ENCODE measurements around the gene ERI2.

Gene ERI2

DNA sequence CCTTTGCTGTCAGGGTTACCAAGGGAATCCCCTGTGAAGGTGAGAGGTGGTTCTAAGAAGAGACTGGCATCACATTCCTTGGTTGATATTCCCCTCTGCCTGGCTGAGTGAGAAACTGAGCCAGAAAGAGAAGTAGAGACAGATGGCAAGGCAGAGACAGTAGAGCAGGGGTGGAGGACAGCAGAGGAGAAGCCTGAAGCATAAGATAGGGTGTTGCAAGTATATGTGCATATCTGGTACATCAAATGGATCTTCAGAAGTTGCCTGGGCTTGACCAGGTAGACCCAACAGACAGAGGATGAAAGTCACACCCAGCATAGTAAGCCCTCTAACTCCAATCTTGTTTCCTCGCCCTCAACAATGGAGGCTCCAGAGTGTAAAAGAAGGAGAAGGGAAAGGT is 56.8 kb downstream of the ERI2 start:
- TF ChIP-seq, protein P1, sequence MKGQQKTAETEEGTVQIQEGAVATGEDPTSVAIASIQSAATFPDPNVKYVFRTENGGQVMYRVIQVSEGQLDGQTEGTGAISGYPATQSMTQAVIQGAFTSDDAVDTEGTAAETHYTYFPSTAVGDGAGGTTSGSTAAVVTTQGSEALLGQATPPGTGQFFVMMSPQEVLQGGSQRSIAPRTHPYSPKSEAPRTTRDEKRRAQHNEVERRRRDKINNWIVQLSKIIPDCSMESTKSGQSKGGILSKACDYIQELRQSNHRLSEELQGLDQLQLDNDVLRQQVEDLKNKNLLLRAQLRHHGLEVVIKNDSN (IDR thresholded peaks at IDR 0.05) = no peak
- no peak for TF ChIP-seq FOXM1 (IDR thresholded peaks at IDR 0.05; ENCODE audit: borderline replicate concordance, low read depth)

DNA sequence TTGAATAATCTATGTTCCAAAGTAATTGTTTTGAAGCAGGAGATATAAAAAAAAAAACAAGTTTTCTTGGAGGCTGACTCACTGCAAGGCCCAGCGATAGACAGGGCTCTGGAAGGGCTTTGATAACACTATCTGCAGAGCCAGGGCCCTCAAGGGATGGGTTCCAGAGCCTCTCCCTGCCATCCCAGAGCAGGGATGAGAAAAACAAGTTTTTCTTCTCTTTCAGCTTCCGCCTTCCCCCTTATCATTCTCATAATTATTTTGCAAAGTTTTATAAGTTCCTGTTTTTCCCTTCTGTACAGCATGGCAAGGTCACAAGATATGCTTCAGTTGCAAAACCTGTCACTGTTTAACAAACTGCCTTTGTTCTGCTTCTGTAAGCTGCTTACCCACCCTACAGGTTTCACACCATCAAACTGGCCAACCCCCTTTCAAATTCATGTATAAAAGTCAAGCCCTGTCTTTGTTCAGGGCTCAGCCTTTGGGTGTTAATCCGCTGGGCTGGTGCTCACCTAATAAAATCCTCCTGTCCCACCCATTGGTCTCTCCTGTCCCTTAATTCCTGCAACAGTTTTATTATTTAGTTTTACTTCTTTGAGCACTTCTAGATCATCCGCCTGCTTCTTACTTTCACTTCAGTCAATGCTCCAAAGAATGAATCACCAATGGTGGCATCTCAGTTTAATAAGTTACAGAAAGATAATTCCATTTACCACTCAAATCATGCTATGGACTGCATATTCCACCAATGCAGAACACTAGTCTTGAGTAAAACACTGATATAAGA is 59.0 kb downstream of the ERI2 start:
- TF ChIP-seq, protein P2, sequence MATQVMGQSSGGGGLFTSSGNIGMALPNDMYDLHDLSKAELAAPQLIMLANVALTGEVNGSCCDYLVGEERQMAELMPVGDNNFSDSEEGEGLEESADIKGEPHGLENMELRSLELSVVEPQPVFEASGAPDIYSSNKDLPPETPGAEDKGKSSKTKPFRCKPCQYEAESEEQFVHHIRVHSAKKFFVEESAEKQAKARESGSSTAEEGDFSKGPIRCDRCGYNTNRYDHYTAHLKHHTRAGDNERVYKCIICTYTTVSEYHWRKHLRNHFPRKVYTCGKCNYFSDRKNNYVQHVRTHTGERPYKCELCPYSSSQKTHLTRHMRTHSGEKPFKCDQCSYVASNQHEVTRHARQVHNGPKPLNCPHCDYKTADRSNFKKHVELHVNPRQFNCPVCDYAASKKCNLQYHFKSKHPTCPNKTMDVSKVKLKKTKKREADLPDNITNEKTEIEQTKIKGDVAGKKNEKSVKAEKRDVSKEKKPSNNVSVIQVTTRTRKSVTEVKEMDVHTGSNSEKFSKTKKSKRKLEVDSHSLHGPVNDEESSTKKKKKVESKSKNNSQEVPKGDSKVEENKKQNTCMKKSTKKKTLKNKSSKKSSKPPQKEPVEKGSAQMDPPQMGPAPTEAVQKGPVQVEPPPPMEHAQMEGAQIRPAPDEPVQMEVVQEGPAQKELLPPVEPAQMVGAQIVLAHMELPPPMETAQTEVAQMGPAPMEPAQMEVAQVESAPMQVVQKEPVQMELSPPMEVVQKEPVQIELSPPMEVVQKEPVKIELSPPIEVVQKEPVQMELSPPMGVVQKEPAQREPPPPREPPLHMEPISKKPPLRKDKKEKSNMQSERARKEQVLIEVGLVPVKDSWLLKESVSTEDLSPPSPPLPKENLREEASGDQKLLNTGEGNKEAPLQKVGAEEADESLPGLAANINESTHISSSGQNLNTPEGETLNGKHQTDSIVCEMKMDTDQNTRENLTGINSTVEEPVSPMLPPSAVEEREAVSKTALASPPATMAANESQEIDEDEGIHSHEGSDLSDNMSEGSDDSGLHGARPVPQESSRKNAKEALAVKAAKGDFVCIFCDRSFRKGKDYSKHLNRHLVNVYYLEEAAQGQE (IDR thresholded peaks at IDR 0.05; ENCODE audit: low read depth) = no peak
- no peak for TF ChIP-seq CEBPB (IDR thresholded peaks at IDR 0.05)
- TF ChIP-seq TAF1 (IDR thresholded peaks at IDR 0.05; ENCODE audit: low read depth) = no peak
- TF ChIP-seq YY1 (IDR thresholded peaks at IDR 0.05; ENCODE audit: low read depth) = no peak
- no peak for TF ChIP-seq TCF12 (IDR thresholded peaks at IDR 0.05; ENCODE audit: low read depth)
- no peak for TF ChIP-seq ZBTB7A (IDR thresholded peaks at IDR 0.05; ENCODE audit: low read depth)
- TF ChIP-seq CREB1 (IDR thresholded peaks at IDR 0.05; ENCODE audit: low read depth) = no peak
- TF ChIP-seq, protein P1 (IDR thresholded peaks at IDR 0.05) = no peak
- TF ChIP-seq TEAD4 (IDR thresholded peaks at IDR 0.05) = no peak
- no peak for TF ChIP-seq RAD21 (IDR thresholded peaks at IDR 0.05; ENCODE audit: low read depth)
- TF ChIP-seq, protein P3, sequence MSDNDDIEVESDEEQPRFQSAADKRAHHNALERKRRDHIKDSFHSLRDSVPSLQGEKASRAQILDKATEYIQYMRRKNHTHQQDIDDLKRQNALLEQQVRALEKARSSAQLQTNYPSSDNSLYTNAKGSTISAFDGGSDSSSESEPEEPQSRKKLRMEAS (IDR thresholded peaks at IDR 0.05) = no peak
- no peak for TF ChIP-seq EP300 (IDR thresholded peaks at IDR 0.05; ENCODE audit: borderline replicate concordance)
- TF ChIP-seq EGR1 (IDR thresholded peaks at IDR 0.05) = no peak
- no peak for TF ChIP-seq FOXM1 (IDR thresholded peaks at IDR 0.05; ENCODE audit: borderline replicate concordance, low read depth)
- TF ChIP-seq NFIC (IDR thresholded peaks at IDR 0.05) = no peak

DNA sequence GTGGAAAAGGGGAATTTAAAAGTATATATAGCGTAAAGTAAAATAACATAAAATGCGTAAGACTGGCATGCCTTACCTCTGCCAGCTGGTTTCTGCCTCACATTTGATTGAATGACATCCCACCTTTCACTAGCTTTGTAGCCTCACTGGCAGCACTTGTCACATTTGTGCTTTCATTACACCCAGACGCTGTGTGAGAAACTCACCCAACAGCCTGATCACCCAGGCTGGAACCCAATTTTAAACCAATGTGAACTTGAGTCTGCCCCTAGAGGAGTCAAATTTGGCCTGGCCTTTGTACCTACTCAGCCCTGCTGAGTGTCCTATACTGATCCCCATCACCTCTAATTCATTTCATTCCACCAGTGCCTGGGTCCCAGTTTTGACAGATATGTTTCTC is 59.8 kb downstream of the ERI2 start:
- TF ChIP-seq, protein P2 (IDR thresholded peaks at IDR 0.05; ENCODE audit: low read depth) = no peak
- no peak for TF ChIP-seq EP300 (IDR thresholded peaks at IDR 0.05; ENCODE audit: borderline replicate concordance)
- no peak for TF ChIP-seq TEAD4 (IDR thresholded peaks at IDR 0.05)
- no peak for TF ChIP-seq YY1 (IDR thresholded peaks at IDR 0.05; ENCODE audit: low read depth)
- TF ChIP-seq ZBTB7A (IDR thresholded peaks at IDR 0.05; ENCODE audit: low read depth) = no peak
- no peak for TF ChIP-seq FOXM1 (IDR thresholded peaks at IDR 0.05; ENCODE audit: borderline replicate concordance, low read depth)
- TF ChIP-seq RAD21 (IDR thresholded peaks at IDR 0.05; ENCODE audit: low read depth) = no peak
- no peak for TF ChIP-seq TAF1 (IDR thresholded peaks at IDR 0.05; ENCODE audit: low read depth)
- TF ChIP-seq NFIC (IDR thresholded peaks at IDR 0.05) = no peak
- no peak for TF ChIP-seq TCF12 (IDR thresholded peaks at IDR 0.05; ENCODE audit: low read depth)
- TF ChIP-seq, protein P3 (IDR thresholded peaks at IDR 0.05) = no peak
- no peak for TF ChIP-seq EGR1 (IDR thresholded peaks at IDR 0.05)
- no peak for TF ChIP-seq CREB1 (IDR thresholded peaks at IDR 0.05; ENCODE audit: low read depth)
